ENCODE results near the gene SWAP70. TPM values are rescaled to one million over a fixed set of nuclear protein-coding genes. Genes with fewer than 3 reads are reported as not detected.

Gene SWAP70
- total RNA-seq, 1 experiment from 2014 or later = 21.1 TPM

DNA sequence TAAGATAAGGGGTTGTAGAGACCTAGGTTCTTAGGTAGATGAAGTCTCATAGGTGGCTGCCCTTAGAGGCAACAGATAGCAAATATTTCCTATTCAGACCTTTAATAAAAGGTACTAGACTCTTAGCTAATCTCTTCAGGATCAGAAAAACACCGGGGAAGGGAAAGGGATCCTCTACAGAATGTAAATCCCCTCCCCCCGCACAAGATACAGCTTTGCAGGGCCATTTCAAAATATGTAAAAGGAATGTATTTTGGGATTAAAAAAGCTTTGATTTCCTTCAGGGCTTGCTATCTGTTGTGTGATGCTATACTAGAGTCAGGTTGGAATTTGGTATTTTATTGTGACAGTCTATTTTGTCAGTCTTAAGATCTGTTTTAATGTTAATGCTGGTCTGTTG is 113.2 kb downstream of the SWAP70 start:
- ChIA-PET POLR2A (ENCODE audit: low non-redundant PET) (no interaction called here), CTCF (no interaction called here)
- no peak for TF ChIP-seq EZH2 (IDR thresholded peaks at IDR 0.05; ENCODE audit: borderline replicate concordance, low read depth, low read length, poor library complexity, severe bottlenecking)
- TF ChIP-seq, protein P1, sequence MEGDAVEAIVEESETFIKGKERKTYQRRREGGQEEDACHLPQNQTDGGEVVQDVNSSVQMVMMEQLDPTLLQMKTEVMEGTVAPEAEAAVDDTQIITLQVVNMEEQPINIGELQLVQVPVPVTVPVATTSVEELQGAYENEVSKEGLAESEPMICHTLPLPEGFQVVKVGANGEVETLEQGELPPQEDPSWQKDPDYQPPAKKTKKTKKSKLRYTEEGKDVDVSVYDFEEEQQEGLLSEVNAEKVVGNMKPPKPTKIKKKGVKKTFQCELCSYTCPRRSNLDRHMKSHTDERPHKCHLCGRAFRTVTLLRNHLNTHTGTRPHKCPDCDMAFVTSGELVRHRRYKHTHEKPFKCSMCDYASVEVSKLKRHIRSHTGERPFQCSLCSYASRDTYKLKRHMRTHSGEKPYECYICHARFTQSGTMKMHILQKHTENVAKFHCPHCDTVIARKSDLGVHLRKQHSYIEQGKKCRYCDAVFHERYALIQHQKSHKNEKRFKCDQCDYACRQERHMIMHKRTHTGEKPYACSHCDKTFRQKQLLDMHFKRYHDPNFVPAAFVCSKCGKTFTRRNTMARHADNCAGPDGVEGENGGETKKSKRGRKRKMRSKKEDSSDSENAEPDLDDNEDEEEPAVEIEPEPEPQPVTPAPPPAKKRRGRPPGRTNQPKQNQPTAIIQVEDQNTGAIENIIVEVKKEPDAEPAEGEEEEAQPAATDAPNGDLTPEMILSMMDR (conservative IDR thresholded peaks at IDR 0.05; ENCODE audit: low read depth, low read length) = no peak
- no peak for DNase-seq (ENCODE audit: low spot score)
- Histone ChIP-seq H3K4me1 (ENCODE audit: insufficient read depth, low read length, poor library complexity, severe bottlenecking) (peaks cover 2% of the 10 kb centered on the region), H3K36me3 (ENCODE audit: insufficient read depth, low read length, poor library complexity, severe bottlenecking) (peaks cover 10% of the 10 kb centered on the region), H3K27ac (ENCODE audit: low read depth, low read length, poor library complexity, severe bottlenecking) (no peak overlapping the region), H3K27me3 (replicated peaks; ENCODE audit: insufficient read depth, low read depth, low read length, poor library complexity) (no peaks in the 10 kb centered on the region), H3K4me3 (ENCODE audit: low read depth, low read length, poor library complexity, severe bottlenecking) (no peak overlapping the region), H3K9me3 (ENCODE audit: low read depth, low read length, poor library complexity, severe bottlenecking) (no peaks in the 10 kb centered on the region)
- intact Hi-C loops (cut with micrococcal nuclease; ENCODE audit: unreplicated experiment) = no loop called here
- BruUV-seq (replicated peaks) = no TSS peak

DNA sequence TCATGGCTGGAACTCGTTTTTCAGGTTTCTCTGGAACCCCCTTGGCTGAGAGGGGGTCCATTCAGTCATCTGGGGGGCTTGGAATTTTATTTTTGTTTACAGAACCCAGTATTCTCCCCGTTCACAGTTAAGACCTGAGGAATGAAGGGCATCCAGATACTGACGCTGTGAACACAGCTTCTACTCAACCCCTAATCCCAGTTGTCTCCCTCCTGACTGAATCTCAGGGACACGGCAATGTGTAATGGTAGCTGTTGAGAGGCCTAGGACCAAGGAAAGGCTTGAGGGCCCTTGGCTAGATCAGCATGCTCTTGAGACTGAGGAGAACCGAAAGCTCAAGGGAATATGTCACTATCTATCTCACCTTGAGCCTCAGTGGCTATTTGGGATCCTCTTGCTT is 113.6 kb downstream of the SWAP70 start:
- no peak for DNase-seq (ENCODE audit: low spot score)
- H3K27ac ChIP-seq (ENCODE audit: low read depth, low read length, poor library complexity, severe bottlenecking) = no peak overlapping the region
- no peaks in the 10 kb centered on the region for H3K27me3 ChIP-seq (replicated peaks; ENCODE audit: insufficient read depth, low read depth, low read length, poor library complexity)
- intact Hi-C loops (cut with micrococcal nuclease; ENCODE audit: unreplicated experiment) = no loop called here
- H3K4me1 ChIP-seq (ENCODE audit: insufficient read depth, low read length, poor library complexity, severe bottlenecking) = peaks cover 2% of the 10 kb centered on the region
- H3K4me3 ChIP-seq (ENCODE audit: low read depth, low read length, poor library complexity, severe bottlenecking) = no peak overlapping the region
- POLR2A ChIA-PET (ENCODE audit: low non-redundant PET) = no interaction called here
- TF ChIP-seq, protein P1 (conservative IDR thresholded peaks at IDR 0.05; ENCODE audit: low read depth, low read length) = no peak
- peaks cover 10% of the 10 kb centered on the region for H3K36me3 ChIP-seq (ENCODE audit: insufficient read depth, low read length, poor library complexity, severe bottlenecking)
- CTCF ChIA-PET = no interaction called here
- no peaks in the 10 kb centered on the region for H3K9me3 ChIP-seq (ENCODE audit: low read depth, low read length, poor library complexity, severe bottlenecking)
- no TSS peak for BruUV-seq (replicated peaks)

DNA sequence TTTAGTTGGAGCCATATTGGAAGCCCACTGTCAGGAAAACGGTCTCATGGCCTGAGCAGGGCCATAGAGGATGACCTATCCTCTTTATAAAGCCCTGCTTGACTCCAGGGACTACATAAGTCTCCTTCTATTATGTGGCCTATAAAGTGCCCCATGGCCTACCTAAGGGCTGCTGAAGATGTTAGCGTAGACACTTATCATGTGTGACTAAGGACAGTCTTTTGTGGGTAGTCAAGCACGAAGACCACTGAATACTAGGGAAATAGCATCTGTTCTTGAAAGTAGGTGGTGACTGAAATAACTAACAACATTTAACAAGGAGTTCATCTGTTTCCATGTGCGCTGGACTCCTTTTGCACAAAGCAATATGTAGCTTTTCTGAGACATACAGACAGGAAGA is 117.1 kb downstream of the SWAP70 start:
- Histone ChIP-seq H3K27me3 (replicated peaks; ENCODE audit: insufficient read depth, low read depth, low read length, poor library complexity) (no peaks in the 10 kb centered on the region), H3K4me1 (ENCODE audit: insufficient read depth, low read length, poor library complexity, severe bottlenecking) (no peaks in the 10 kb centered on the region), H3K36me3 (ENCODE audit: insufficient read depth, low read length, poor library complexity, severe bottlenecking) (peaks cover 10% of the 10 kb centered on the region), H3K9me3 (ENCODE audit: low read depth, low read length, poor library complexity, severe bottlenecking) (no peaks in the 10 kb centered on the region), H3K27ac (ENCODE audit: low read depth, low read length, poor library complexity, severe bottlenecking) (no peak overlapping the region), H3K4me3 (ENCODE audit: low read depth, low read length, poor library complexity, severe bottlenecking) (no peak overlapping the region)
- POLR2A ChIA-PET (ENCODE audit: low non-redundant PET) = no interaction called here
- no peak for TF ChIP-seq EZH2 (IDR thresholded peaks at IDR 0.05; ENCODE audit: borderline replicate concordance, low read depth, low read length, poor library complexity, severe bottlenecking)
- CTCF ChIA-PET = no interaction called here
- BruUV-seq (replicated peaks) = no TSS peak
- intact Hi-C loops (cut with micrococcal nuclease; ENCODE audit: unreplicated experiment) = no loop called here
- no peak for DNase-seq (ENCODE audit: low spot score)

DNA sequence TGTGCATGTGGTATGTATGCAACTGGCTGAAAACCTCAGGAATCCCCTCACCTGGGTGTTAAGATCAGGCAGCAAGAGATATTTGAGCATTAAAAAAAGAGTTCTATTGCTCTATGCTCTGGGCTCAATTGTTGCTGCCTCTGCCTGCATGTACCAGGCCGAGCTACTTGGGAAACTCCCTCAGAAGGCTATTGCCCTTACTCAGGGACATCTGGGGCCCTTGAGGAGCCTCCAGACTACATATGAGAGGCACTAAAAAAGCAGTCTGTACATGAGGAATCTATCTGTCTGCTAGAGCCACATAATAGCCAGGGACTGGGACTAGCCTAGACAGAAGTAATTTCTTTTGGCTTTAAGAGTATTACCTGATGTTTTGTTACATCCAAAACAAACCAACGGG is 120.1 kb downstream of the SWAP70 start:
- BruUV-seq (replicated peaks) = no TSS peak
- no peak overlapping the region for H3K4me3 ChIP-seq (ENCODE audit: low read depth, low read length, poor library complexity, severe bottlenecking)
- ChIA-PET CTCF (no interaction called here), POLR2A (ENCODE audit: low non-redundant PET) (no interaction called here)
- H3K4me1 ChIP-seq (ENCODE audit: insufficient read depth, low read length, poor library complexity, severe bottlenecking) = no peaks in the 10 kb centered on the region
- no peaks in the 10 kb centered on the region for H3K27me3 ChIP-seq (replicated peaks; ENCODE audit: insufficient read depth, low read depth, low read length, poor library complexity)
- TF ChIP-seq EZH2 (IDR thresholded peaks at IDR 0.05; ENCODE audit: borderline replicate concordance, low read depth, low read length, poor library complexity, severe bottlenecking) = no peak
- TF ChIP-seq, protein P1 (conservative IDR thresholded peaks at IDR 0.05; ENCODE audit: low read depth, low read length) = no peak
- intact Hi-C loops (cut with micrococcal nuclease; ENCODE audit: unreplicated experiment) = no loop called here
- no peaks in the 10 kb centered on the region for H3K9me3 ChIP-seq (ENCODE audit: low read depth, low read length, poor library complexity, severe bottlenecking)
- DNase-seq (ENCODE audit: low spot score) = no peak
- H3K27ac ChIP-seq (ENCODE audit: low read depth, low read length, poor library complexity, severe bottlenecking) = no peak overlapping the region
- peaks cover 10% of the 10 kb centered on the region for H3K36me3 ChIP-seq (ENCODE audit: insufficient read depth, low read length, poor library complexity, severe bottlenecking)
